ENCODE results near the gene C1QL1. TPM values are rescaled to one million over a fixed set of nuclear protein-coding genes. Genes with fewer than 3 reads are reported as not detected.

The C1QL1 gene
- total RNA-seq, 1 experiment from 2014 or later: 21.4 TPM

GRCh38 chr17:44989552-44990138, 21.5 kb upstream of the C1QL1 start:
- no peak for DNase-seq (ENCODE audit: low read depth)

GRCh38 chr17:44988044-44988942, 20.2 kb upstream of the C1QL1 start:
- no peak for DNase-seq (ENCODE audit: low read depth)

- DNase-seq (ENCODE audit: low read depth): peak; percentile 56
Measured at GRCh38 chr17:44983563-44983962, 15.5 kb upstream of the C1QL1 start.

- DNase-seq (ENCODE audit: low read depth): no peak
Measured at GRCh38 chr17:44982113-44982702, 14.1 kb upstream of the C1QL1 start.

- DNase-seq (ENCODE audit: low read depth): peak; percentile 89
Measured at GRCh38 chr17:44981221-44981968, 13.3 kb upstream of the C1QL1 start.

- no peak for DNase-seq (ENCODE audit: low read depth)
Measured at GRCh38 chr17:44979426-44979995, 11.4 kb upstream of the C1QL1 start.

GRCh38 chr17:44978807-44979206, 10.7 kb upstream of the C1QL1 start:
- no peak for DNase-seq (ENCODE audit: low read depth)

GRCh38 chr17:44977814-44978550, 9.9 kb upstream of the C1QL1 start:
- no peak for DNase-seq (ENCODE audit: low read depth)

GRCh38 chr17:44977065-44977464, 9.0 kb upstream of the C1QL1 start:
- no peak for DNase-seq (ENCODE audit: low read depth)

GRCh38 chr17:44976206-44976605, 8.1 kb upstream of the C1QL1 start:
- DNase-seq (ENCODE audit: low read depth): no peak

GRCh38 chr17:44972953-44973352, 4.8 kb upstream of the C1QL1 start:
- peak; percentile 96 for DNase-seq (ENCODE audit: low read depth)

- peak; percentile 85 for DNase-seq (ENCODE audit: low read depth)
Measured at GRCh38 chr17:44971776-44972483, 3.8 kb upstream of the C1QL1 start.

GRCh38 chr17:44970136-44970741, 2.1 kb upstream of the C1QL1 start:
- peak; percentile 68 for DNase-seq (ENCODE audit: low read depth)

GRCh38 chr17:44969144-44969780, 1.2 kb upstream of the C1QL1 start:
- DNase-seq (ENCODE audit: low read depth): no peak

- no peak for DNase-seq (ENCODE audit: low read depth)
Measured at GRCh38 chr17:44967907-44968224, 237 bp downstream of the C1QL1 start.

- no peak for DNase-seq (ENCODE audit: low read depth)
Measured at GRCh38 chr17:44967026-44967906, 837 bp downstream of the C1QL1 start.

GRCh38 chr17:44966348-44967025, 1.6 kb downstream of the C1QL1 start:
- DNase-seq (ENCODE audit: low read depth): no peak
